Mesenchymal stem cell (in vitro differentiated cells and primary cell): Measurements from ENCODE around the gene CMTM1.

Source experiments
- DNase-seq: peaks from one replicate; pipeline ENCODE4 v3.0.0-alpha.2; 2013
- H2AFZ ChIP-seq: one replicate; pipeline ENCODE4 v1.6.1; 2013; ENCODE audit warnings: low read depth, mild to moderate bottlenecking, control low read depth, inconsistent platforms, low read length, moderate library complexity
- H2AK5ac ChIP-seq: 2 replicates; pipeline ENCODE4 v1.6.1; 2013; ENCODE audit warnings: low read length, moderate library complexity, mild to moderate bottlenecking, inconsistent platforms; ENCODE audit not compliant: severe bottlenecking
- H2BK120ac ChIP-seq: one replicate; pipeline ENCODE4 v1.6.1; 2013; ENCODE audit warnings: low read depth, mild to moderate bottlenecking, inconsistent platforms, low read length, moderate library complexity
- H2BK12ac ChIP-seq, 2 experiments: one replicate each; pipeline ENCODE4 v1.6.1; 2013; ENCODE audit warnings: inconsistent platforms in 2 of 2, low read length in 2 of 2, mild to moderate bottlenecking in 2 of 2, moderate library complexity in 2 of 2, control low read depth in 1 of 2
- H2BK15ac ChIP-seq: one replicate; pipeline ENCODE4 v1.6.1; 2013; ENCODE audit warnings: mild to moderate bottlenecking, low read depth, inconsistent platforms; ENCODE audit not compliant: poor library complexity, severe bottlenecking
- H2BK5ac ChIP-seq: 2 replicates; pipeline ENCODE4 v1.6.1; 2013; ENCODE audit warnings: low read depth, mild to moderate bottlenecking, low read length, control low read depth, inconsistent platforms; ENCODE audit not compliant: poor library complexity, severe bottlenecking
- H3K14ac ChIP-seq, 2 experiments: one replicate each; pipeline ENCODE4 v1.6.1; 2013; ENCODE audit warnings: inconsistent platforms in 2 of 2, low read length in 2 of 2, control low read depth in 1 of 2, mild to moderate bottlenecking in 1 of 2, moderate library complexity in 1 of 2
- H3K18ac ChIP-seq, 2 experiments: one replicate each; pipeline ENCODE4 v1.6.1; 2013; ENCODE audit warnings: inconsistent platforms in 2 of 2, low read length in 2 of 2, control low read depth in 1 of 2, low read depth in 1 of 2, mild to moderate bottlenecking in 1 of 2
- H3K23ac ChIP-seq, 2 experiments: one replicate each; pipeline ENCODE4 v1.6.1; 2013; ENCODE audit warnings: inconsistent platforms in 2 of 2, low read length in 2 of 2, mild to moderate bottlenecking in 2 of 2, moderate library complexity in 2 of 2, control low read depth in 1 of 2
- H3K27ac ChIP-seq: 2 replicates; pipeline ENCODE4 v1.5.1; 2013; ENCODE audit warnings: mild to moderate bottlenecking, moderate library complexity, low read length, control low read depth, inconsistent platforms; ENCODE audit not compliant: poor library complexity, severe bottlenecking
- H3K27me3 ChIP-seq, 2 experiments: 2 replicates each; pipeline versions ENCODE4 v1.6.1 to v1.7.0; 2013; ENCODE audit warnings: low read length in 2 of 2, mild to moderate bottlenecking in 2 of 2, moderate library complexity in 2 of 2, control low read depth in 1 of 2, inconsistent platforms in 1 of 2; ENCODE audit not compliant: control insufficient read depth in 1 of 2, insufficient read depth in 1 of 2
- H3K36me3 ChIP-seq, 2 experiments: 2 replicates each; pipeline versions ENCODE4 v1.6.1 to v1.7.0; 2013; ENCODE audit warnings: low read length in 2 of 2, control low read depth in 1 of 2, inconsistent platforms in 1 of 2, low read depth in 1 of 2, mild to moderate bottlenecking in 1 of 2; ENCODE audit not compliant: insufficient read depth in 2 of 2, control insufficient read depth in 1 of 2
- H3K4ac ChIP-seq, 2 experiments: one replicate each; pipeline ENCODE4 v1.6.1; 2013; ENCODE audit warnings: inconsistent platforms in 2 of 2, low read length in 2 of 2, mild to moderate bottlenecking in 2 of 2, moderate library complexity in 2 of 2, control low read depth in 1 of 2, low read depth in 1 of 2
- H3K4me1 ChIP-seq: 2 replicates; pipeline ENCODE4 v1.6.1; 2013; ENCODE audit warnings: low read depth, low read length, control low read depth; ENCODE audit not compliant: control insufficient read depth, insufficient read depth
- H3K4me2 ChIP-seq: 2 replicates; pipeline ENCODE4 v1.6.1; 2013; ENCODE audit warnings: low read length, mild to moderate bottlenecking, inconsistent platforms; ENCODE audit not compliant: poor library complexity, severe bottlenecking
- H3K4me3 ChIP-seq, 2 experiments: 2 replicates each; pipeline versions ENCODE4 v1.5.1 to v1.7.0; 2013; ENCODE audit warnings: low read length in 2 of 2, mild to moderate bottlenecking in 2 of 2, control low read depth in 1 of 2, low read depth in 1 of 2; ENCODE audit not compliant: insufficient read depth in 1 of 2
- H3K79me1 ChIP-seq: replicated peaks from 2 replicates; pipeline ENCODE4 v1.6.1; 2013; ENCODE audit warnings: mild to moderate bottlenecking, control low read depth, low read length, inconsistent platforms; ENCODE audit not compliant: poor library complexity, severe bottlenecking
- H3K9ac ChIP-seq: 2 replicates; pipeline ENCODE4 v1.7.0; 2013; ENCODE audit warnings: mild to moderate bottlenecking, low read length, moderate library complexity
- H3K9me3 ChIP-seq: 2 replicates; pipeline ENCODE4 v1.7.0; 2013; ENCODE audit warnings: mild to moderate bottlenecking, low read length; ENCODE audit not compliant: control insufficient read depth
- H4K8ac ChIP-seq: one replicate; pipeline ENCODE4 v1.6.1; 2013; ENCODE audit warnings: inconsistent platforms, mild to moderate bottlenecking, low read length, moderate library complexity
- H4K91ac ChIP-seq: one replicate; pipeline ENCODE4 v1.6.1; 2013; ENCODE audit warnings: mild to moderate bottlenecking, low read length, inconsistent platforms
- WGBS: methylation state at CpG from one replicate; pipeline ENCODE4 v1.1.7; 2013; ENCODE audit warnings: mixed read lengths; 5-methylcytosine and 5-hydroxymethylcytosine counted together

CMTM1 gene

DNA sequence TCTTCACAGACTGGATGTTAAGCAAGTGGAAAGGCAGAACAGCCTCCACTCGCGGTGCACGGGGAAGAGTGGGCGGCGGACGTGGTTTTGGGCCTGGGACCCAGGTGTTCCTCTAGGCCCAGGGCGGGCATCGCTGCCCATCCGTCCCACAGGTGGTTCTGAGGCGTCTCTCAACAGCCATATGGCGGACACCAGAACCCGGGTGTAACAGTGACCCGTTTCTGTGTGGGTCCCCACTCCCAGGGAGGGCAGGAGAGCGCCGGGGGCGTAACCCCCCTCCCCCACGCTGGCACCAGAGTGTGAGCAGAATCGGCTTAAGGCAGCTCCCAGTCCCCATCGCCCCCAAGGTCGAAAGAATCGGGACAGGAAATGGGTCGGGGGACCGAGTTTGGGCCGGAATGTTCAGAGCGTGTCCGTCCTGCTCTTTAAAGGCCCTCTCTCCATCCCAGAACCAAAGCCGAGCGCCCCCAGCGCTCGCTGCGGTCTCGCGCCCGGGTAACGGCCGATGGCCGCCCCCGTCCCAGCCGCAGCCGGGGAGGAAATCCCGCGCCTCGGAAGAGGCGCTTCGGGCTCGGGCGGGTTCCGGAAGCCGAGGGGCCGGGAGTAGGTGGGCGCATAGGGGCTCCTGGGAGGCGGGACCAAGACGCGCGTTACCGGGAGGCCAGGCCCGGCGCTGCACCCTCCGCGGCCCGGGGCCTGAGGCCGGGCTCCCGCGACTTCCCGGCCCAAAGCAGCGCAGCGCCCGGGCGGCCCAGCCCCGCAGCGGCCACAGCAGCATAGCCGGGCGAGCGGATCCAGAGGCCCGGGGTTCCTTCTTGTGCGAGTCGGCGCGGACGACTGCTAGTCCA is 16.7 kb upstream of the CMTM1 start, which contains the start of gene TK2:
TK2 (minus strand) TSS at position 839 of the 848 bp plus-strand sequence; CDS start at position 778, 61 bp downstream.
- peak within 1 kb of the TSS; percentile 99 for H4K8ac ChIP-seq
- peak within 1 kb of the TSS; percentile 93 for H3K4me2 ChIP-seq
- peak; percentile 69 for DNase-seq
- H2BK12ac ChIP-seq, result peak within 1 kb of the TSS in 1 of 2 experiments; percentile 17
- H3K14ac ChIP-seq, result peak within 1 kb of the TSS in 1 of 2 experiments; percentile 92
- H2BK5ac ChIP-seq, result peak within 1 kb of the TSS; percentile 98
- WGBS, result 19% methylated on average over 62 of the region's 80 CpGs
- H3K9me3 ChIP-seq, result no peaks in the 10 kb centered on the region
- H2BK120ac ChIP-seq, result peak within 1 kb of the TSS; percentile 97
- H3K4me3 ChIP-seq, result peak within 1 kb of the TSS; percentile 67 to 92
- peak within 1 kb of the TSS; percentile 74 to 92 for H3K4ac ChIP-seq
- H2AFZ ChIP-seq, result peak within 1 kb of the TSS; percentile 90
- peak within 1 kb of the TSS; percentile 91 for H2AK5ac ChIP-seq
- H3K18ac ChIP-seq, result peak within 1 kb of the TSS; percentile 88 to 95
- H3K9ac ChIP-seq, result peak within 1 kb of the TSS; percentile 98
- peaks cover 37% of the 10 kb centered on the region for H3K79me1 ChIP-seq
- peak within 1 kb of the TSS; percentile 80 for H2BK15ac ChIP-seq
- peaks cover 36% of the 10 kb centered on the region for H3K4me1 ChIP-seq
- H3K27me3 ChIP-seq, result no peaks in the 10 kb centered on the region
- peak within 1 kb of the TSS; percentile 90 for H3K27ac ChIP-seq
- peaks cover 10 to 27% of the 10 kb centered on the region in 2 experiments for H3K36me3 ChIP-seq
- peak within 1 kb of the TSS; percentile 88 for H4K91ac ChIP-seq
- H3K23ac ChIP-seq, result peak within 1 kb of the TSS in 1 of 2 experiments; percentile 96

DNA sequence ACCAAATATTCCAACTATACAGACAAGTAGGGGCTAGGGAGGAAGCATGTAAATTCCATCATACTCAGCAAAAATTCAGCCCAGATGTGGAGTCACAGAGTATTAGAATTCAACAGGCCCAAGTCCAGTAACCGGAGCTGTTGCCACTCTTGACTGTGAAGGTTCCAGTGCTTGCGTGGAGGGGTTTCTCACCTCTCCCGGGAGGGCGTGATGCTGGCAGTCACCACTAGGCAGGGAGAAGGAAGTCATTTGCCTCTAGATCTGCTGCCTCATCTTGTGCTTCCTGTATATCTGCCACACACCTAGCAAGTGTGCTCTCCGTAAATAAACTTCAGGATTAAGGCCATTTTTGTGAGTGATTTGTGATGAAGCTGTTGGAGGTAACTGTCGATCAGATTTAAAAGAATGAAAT is 14.9 kb upstream of the CMTM1 start:
- Histone ChIP-seq H3K18ac (no peak overlapping the region), H3K27ac (no peak overlapping the region), H2AK5ac (peak overlapping the region; percentile 100), H2BK15ac (no peak overlapping the region), H3K27me3 (no peaks in the 10 kb centered on the region), H3K9ac (peak overlapping the region; percentile 93), H4K91ac (no peak overlapping the region), H3K4me2 (no peak overlapping the region), H2BK120ac (no peak overlapping the region), H3K9me3 (no peaks in the 10 kb centered on the region), H2BK12ac (peak overlapping the region in 1 of 2 experiments; percentile 0), H3K36me3 (peaks cover 11 to 21% of the 10 kb centered on the region in 2 experiments), H3K79me1 (peaks cover 41% of the 10 kb centered on the region), H3K23ac (no peak overlapping the region), H2BK5ac (no peak overlapping the region), H3K4me1 (peaks cover 36% of the 10 kb centered on the region), H3K14ac (no peak overlapping the region), H2AFZ (no peak overlapping the region), H4K8ac (peak overlapping the region; percentile 41), H3K4me3 (peak overlapping the region in 1 of 2 experiments; percentile 90), H3K4ac (no peak overlapping the region)
- 86% methylated on average over 6 of the region's 6 CpGs for WGBS
- DNase-seq, result peak; percentile 41

DNA sequence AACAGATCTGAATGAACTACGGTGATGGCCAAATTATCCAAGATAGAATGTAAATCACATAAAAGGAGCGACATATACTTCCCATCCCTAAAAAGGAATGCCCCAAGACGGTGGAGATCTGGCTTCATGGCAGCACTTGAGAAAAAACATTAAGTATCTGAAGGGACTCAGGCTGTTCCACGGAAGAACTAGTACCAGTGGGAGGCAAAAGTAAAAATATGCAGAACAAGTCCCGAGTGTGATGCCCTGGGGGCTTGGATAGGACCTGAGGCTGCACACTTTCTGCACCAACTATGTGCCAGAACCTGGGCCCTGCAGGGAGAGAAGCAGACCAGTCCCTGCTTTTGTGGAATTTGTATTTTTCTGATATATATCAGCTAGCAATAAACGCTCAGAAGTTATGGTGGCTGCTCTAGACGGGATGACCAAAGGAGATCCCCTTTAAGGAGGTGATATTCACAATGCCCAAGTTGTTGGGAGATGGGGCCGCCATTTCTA is 14.4 kb upstream of the CMTM1 start:
- Histone ChIP-seq H3K9me3 (no peaks in the 10 kb centered on the region), H2BK15ac (no peak overlapping the region), H3K27me3 (no peaks in the 10 kb centered on the region), H3K4me3 (peak overlapping the region; percentile 61 to 90), H3K4me2 (peak overlapping the region; percentile 86), H3K4me1 (peaks cover 33% of the 10 kb centered on the region), H3K23ac (peak overlapping the region in 1 of 2 experiments; percentile 66), H2AFZ (peak overlapping the region; percentile 76), H2BK12ac (no peak overlapping the region), H3K4ac (peak overlapping the region; percentile 96 to 100), H3K27ac (peak overlapping the region; percentile 86), H4K8ac (peak overlapping the region; percentile 100), H4K91ac (peak overlapping the region; percentile 99), H2BK5ac (no peak overlapping the region), H3K79me1 (peaks cover 41% of the 10 kb centered on the region), H3K18ac (peak overlapping the region; percentile 98 to 99), H3K14ac (no peak overlapping the region), H2AK5ac (peak overlapping the region; percentile 100), H3K36me3 (peaks cover 11 to 21% of the 10 kb centered on the region in 2 experiments), H3K9ac (peak overlapping the region; percentile 93), H2BK120ac (peak overlapping the region; percentile 84)
- WGBS, result 66% methylated on average over 7 of the region's 8 CpGs
- DNase-seq, result no peak
